ENCODE data around the gene BMPR1A.

DNA sequence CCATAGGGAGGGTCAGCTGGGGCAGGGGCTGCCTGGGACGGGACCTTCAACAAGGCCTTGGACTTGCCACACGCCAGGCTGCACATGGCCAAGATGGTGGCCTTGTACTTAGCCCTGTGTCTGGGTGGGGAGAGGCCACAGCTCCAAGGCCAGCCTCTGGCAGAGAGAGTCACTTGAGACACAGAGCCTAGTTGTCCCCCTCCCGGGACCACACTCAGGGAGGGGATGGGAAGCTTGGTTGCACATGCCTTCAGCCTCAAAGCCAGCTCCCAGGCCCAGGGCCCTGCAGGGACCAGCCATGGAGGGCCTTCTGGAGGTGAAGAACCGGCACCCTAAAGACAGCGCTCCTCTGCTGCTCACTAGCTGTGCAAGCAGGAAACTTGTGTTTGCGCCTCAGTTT is 184.3 kb downstream of the BMPR1A start:
- TF ChIP-seq, protein P1, sequence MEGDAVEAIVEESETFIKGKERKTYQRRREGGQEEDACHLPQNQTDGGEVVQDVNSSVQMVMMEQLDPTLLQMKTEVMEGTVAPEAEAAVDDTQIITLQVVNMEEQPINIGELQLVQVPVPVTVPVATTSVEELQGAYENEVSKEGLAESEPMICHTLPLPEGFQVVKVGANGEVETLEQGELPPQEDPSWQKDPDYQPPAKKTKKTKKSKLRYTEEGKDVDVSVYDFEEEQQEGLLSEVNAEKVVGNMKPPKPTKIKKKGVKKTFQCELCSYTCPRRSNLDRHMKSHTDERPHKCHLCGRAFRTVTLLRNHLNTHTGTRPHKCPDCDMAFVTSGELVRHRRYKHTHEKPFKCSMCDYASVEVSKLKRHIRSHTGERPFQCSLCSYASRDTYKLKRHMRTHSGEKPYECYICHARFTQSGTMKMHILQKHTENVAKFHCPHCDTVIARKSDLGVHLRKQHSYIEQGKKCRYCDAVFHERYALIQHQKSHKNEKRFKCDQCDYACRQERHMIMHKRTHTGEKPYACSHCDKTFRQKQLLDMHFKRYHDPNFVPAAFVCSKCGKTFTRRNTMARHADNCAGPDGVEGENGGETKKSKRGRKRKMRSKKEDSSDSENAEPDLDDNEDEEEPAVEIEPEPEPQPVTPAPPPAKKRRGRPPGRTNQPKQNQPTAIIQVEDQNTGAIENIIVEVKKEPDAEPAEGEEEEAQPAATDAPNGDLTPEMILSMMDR (optimal IDR thresholded peaks at IDR 0.05 in 1 of 3, IDR thresholded peaks at IDR 0.05 in 1 of 3, conservative IDR thresholded peaks at IDR 0.05 in 1 of 3; ENCODE audit: extremely low read depth in 1 of 3, insufficient read depth in 2 of 3, low read length in 3 of 3) = no peak
- TF ChIP-seq EZH2 (IDR thresholded peaks at IDR 0.05; ENCODE audit: low read length) = no peak
